Globus pallidus (tissue), 1 donor: ENCODE data around the gene TMEM132D.

Experiments used
- DNase-seq: peaks from one replicate; pipeline ENCODE4 v3.0.0-alpha.2; 2015; ENCODE audit warnings: low spot score

TMEM132D gene

DNA sequence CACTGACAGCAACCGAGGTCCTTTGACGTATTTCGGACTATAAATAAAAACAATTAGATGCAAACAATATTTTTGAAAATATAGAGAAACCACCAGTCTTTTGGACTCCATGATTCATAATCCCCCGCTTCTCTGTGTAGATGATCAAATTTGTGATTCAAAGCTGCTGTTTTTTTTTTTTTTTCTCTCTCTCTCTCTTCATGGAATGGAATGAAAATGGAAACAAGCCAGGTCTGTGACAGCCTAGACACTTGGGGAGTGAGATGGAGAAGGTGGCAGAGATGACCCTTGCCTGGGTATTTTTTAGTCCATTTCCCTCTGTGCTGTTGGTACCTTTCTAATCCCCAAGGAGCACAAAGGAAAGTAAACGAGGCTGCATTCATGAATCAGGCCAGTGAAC lies 802.0 kb downstream of the TMEM132D start:
- DNase-seq: no peak

DNA sequence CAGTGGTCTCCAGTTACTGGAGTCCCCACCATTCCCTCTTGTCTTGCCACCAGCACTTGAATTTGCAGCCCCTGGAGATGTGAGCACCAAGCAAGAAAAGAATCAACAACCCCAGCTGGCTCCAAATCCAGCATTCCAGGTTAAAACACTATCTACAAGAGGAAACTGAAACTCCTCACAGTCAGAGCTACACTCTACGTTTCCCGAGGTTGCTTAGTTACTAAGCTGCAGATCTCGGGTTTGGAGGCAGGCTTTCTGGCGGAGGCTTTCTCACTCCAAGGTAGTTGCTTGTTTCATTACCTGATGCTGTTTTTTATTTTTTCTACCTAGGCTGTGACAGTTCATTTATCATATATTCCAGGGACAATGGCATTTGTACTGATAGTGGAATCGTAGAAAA lies 802.4 kb downstream of the TMEM132D start:
- DNase-seq: no peak

DNA sequence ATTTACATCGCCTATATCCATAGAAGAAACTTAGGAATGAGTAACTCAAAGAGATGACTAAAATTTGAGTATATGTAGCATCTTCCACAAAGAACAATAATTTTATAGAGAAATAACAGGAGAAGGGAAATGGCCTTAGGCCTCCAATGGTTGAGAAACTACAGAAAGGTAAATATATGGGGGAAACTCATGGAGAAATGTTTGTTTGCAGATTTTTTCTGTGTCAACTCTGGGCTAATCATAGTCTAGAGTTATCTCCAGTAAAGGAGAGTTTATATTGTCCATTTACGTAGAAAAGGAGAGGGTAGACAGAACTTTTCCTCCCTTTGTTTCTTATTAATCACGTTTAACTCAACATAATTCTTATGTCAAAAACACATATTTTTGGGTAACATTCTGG lies 806.4 kb downstream of the TMEM132D start:
- DNase-seq: no peak

DNA sequence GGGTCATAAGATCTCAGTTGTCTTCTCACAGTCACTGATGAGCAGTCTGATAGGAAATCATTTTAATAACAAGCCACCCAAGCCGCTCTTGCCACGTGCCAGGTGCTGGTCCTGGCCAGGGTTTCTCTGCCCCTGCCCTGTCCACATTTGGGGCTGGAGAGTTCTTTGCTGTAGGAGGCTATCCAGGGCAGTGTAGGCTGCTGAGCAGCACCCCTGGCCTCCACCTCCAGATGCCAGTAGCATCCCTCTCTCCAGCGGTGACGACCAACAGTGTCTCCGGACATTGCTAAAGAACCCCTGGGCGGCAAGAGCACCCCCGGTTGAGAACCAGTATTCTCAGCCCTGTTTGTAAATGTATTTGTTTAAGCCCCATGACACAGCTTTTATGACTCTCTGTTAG lies 806.9 kb downstream of the TMEM132D start:
- DNase-seq: no peak

DNA sequence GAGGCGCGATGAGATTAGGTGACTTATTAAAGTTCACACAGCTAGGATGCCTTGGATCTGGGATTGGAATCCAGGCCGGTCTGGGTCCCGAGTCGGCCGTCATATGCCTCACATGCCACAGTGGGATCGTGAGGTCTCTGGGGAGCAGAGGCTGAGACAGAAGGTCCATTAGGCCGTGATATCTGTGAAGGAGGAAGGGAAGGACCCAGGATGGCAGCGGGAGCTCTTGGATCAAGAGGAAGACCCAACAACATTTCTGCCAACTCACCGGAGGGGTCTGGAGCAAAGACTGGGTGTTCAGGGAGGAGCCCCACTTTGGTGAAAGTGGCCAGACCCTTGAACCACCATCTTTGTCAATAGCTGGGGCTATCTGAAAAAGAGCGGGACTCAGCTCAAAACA lies 807.6 kb downstream of the TMEM132D start:
- DNase-seq: no peak

DNA sequence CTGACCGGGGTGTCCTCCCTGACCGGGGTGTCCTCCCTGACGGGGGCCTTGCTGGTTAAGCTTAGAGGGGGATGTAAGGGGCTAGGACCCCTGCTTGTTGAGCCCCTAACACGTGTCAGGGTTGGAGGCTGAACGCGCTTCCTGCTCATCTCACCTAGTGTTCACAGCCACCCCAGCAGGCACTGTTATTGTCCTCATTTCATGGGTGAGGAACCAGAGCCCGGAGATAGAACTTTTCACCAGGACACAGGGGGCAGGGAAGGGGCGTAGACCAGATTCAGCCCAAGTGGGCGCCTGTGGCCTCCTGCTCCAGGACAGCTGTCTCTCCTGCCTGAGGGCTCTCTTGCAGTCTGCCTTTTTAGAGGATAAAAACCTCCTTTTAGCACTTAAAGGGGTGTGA lies 814.2 kb downstream of the TMEM132D start:
- DNase-seq: no peak

DNA sequence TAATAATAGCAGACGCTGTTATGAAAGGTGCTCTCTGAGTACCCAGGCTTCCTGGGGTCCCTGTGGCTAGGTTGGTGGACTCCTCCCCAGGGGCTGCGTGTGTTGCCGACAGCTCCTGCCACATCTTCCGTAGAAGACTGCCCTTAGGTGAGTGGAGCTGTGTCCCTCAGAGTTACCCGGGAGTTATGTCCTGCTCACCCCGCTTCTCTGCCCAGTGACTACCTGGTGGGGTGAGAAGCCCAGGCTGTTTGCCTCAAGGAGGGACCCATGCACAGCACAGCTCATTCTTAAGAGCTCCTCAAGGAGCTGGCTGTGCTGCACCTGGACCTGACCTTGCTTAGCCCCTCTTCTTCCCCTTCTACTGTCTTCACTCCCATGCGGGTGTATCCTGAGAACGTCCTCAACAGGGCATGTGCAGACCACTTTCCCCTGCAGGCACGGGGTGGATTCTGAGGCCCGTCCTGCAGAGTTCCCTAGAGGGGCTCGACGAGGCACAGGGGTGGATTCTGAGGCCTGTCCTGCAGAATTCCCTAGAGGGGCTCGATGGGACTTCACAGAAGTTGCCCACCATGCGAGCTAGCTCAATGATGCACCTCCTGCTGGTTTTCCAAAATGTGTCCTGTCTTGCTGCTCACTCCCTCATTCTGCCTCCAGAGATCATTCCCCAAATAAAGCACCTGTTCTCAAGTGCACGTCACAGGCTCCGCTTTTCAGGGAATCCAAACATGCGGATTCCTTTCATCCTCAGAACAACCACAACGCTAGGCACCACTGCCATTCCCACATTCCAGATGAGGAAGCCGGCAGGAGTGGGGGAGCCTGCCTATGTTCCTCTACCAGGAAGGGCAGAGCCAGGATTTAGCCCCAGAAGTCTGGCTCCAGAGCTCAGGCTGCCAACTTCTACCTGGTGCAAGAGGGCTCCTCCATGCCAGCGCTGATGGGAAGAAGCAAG lies 818.7 kb downstream of the TMEM132D start:
- no peak for DNase-seq

DNA sequence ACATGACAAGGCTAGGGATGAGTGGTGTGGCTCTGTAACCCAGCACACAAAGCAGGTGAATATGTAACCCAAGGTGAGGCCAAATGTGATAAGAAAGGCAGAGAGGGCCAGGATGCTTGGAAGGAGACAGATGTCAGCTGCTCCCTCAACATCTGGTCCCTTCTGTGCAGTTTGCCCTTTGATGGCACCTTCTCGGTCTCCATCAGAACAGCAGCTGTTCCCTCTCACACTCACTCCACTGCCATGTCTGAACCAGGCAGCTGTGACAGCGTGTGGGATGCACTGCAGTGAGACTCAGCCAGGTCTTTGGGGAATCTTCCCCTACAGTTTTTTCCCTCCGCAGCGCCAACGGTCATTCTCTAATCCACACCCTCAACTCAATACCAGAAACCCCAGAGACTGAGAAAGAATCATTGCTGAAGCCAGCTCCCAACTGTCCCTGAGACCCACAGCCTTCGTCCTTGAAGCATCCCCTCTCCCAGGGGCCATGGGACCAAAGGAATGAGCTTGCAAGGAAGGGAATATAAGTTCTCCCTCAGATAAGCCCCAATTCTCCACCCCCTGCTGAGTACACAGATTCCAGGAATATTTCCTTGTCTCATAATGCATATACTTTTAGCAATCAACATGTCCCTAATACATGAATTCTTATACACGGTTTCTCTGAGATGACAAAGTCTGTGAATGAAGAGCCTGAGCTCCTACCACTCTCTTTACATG lies 820.5 kb downstream of the TMEM132D start:
- no peak for DNase-seq

DNA sequence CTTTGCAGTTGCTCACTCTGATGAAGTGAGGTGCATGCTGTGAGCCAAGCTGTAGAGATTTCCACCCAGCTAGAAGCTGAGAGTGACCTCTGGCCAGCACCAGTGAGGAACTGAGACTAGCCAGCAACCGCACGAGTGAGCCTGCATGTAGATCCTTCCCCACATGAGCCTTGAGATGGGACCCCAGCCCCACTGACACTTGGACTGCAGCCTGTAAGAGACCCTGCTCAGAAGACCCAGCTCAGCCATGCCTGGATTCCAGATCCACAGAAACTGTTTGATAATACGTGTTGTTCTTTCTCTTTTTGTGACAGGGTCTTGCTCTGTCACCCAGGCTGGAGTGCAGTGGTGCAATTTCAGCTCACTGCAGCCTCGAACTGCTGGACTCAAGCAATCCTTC lies 821.4 kb downstream of the TMEM132D start:
- DNase-seq: no peak

DNA sequence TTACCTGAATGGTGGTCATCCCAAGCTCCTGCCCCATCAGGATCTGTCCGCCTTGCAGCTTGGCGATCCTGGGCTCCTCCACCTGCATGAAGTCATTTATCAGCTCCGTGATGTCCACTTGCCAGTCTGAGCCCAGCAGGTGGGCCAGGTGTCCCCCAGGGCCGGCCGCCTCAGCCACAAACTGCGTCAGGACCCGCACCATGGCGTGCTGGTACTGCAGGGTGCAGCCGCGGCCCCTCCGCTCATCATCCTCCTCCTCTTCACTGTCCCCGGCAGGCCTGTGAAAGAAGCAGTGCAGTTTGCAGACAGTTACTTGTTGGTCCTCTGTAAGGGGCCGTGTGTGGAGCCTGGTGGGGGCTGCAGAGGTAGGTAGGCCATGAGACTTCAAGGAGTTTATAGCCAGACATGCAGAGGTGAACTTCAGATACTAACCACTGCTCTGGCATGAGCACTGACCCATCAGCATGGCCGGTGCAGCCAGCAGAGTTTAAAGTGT lies 822.0 kb downstream of the TMEM132D start:
- DNase-seq: no peak

DNA sequence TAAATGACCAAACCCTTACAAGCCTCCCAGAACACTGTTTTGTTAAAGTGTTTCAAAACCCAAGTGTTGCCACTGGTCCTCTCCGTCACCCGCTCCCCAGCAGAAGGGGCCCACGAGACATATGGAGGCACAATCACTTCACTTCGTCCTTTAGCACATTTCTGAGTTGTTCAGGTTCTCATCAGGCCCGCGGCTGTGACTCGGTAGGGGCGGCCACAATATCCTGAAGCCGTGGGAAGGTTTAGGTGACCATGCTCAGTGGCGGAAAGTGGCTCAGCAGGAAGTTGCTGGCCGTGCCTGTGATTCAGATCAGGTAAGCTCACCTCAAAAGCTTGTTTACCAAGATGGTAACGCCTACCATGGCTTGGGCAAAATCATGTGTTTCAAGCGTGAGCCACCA lies 823.0 kb downstream of the TMEM132D start:
- no peak for DNase-seq

DNA sequence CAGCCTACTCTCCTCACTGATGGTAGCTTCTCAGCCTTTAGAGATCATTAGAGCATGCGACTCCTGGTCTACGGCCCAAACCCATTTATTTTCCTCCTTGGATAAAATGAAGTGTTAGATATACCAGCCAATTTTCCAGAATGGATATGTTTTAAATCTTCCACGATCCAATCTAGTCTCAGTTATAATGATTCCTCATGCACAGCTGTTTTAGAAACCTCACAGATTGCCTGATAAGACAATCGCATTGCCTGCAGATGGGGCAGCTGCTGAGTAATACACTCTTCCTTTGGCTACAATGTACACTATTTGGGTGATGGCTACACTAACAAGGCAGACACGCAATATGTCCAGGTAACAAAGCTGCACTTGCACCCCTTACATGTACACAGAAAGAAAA lies 823.4 kb downstream of the TMEM132D start:
- no peak for DNase-seq

DNA sequence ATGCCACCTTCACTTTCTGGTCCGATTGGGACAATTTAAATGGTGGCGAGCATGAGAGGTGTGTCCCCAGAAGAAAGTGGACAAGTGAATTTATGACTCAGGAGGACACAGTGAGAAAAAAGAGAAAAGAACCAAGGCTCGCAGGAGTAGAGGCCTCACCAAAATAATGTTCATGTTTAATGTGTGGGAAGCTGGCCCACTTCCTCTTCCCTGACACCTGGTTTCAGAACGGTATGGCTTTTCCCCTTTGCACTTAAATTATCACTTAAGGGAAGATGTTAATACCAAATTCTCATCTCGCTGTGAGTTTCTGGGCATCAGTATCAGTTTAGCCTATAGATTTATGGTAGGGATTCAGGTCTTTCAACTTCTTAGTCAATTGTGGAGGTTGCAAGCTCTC lies 824.1 kb downstream of the TMEM132D start:
- DNase-seq: no peak

DNA sequence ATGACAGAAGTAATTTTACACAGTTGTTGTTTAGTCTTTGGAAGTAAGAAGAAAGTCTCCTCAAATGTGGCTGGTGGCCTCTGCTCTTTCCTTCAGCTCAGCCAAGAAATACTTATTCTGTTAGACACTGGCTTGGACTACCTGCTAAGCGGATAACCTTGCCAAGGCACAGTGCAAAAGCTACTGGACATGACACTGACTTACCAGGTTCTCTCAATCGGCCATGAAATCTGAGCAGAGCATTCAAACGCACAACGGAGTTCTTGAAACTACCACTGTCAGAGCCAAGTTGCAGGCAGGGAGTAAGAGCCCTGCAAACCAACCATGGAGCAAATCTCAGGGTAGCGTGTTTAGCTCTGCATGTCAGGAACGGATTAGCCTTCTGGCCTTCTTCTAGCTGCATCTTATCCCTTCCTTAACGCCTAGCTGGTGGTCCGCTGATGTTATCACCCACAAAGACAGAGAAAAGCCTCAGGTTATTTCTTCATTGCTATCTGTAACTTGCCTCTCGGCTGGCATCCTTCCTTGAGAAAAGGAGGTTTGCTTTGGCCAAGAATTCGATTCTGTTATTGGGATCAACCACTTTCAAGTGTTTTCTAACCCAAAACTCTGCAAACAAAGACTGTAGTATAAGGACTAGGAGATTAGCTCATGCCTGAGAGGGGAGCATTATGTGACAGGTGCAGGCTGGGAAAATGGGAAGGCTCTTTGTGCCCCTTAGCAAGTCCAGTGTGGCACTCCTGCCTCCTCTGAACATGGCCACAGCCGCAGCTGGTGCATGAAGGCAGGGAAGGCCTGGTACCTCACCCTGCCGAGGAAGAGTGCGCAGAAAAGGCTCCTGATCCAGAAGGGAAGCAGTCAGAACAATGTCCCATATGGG lies 827.1 kb downstream of the TMEM132D start:
- DNase-seq: no peak

DNA sequence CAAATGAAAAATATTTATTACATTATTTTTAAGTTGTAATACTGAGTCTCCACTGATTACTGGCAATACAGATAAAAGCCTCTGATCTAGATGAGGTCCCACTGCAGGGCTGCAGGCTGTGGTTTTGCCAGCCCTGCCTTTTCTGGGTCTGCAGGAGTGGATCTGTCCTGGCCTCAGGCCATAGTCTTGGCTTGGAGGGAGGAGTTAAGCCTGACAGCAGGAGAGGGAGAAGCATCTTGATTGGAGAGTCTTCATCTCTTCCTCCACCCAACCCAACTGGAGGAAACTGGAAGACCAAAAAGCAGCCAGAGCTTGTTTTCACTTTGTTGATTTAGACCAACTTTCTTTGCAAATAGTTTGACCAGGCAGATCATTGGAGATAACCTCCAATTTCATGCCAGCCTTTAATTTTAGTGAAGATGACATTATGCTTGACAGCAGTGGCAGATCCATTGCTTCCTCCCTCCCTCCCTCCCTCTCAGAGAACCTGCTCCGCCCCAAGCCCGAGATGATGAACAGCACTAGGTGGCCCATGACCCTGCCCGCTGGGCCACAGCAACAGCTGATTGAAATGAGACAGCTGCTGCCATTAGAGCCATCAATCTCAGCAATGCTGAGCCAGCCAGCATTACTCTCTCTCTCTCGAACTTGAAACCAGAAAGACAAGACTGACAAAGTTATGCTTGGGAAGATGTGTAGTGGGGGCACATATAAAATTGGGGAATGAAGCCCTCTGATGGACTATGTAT lies 828.2 kb downstream of the TMEM132D start:
- no peak for DNase-seq

DNA sequence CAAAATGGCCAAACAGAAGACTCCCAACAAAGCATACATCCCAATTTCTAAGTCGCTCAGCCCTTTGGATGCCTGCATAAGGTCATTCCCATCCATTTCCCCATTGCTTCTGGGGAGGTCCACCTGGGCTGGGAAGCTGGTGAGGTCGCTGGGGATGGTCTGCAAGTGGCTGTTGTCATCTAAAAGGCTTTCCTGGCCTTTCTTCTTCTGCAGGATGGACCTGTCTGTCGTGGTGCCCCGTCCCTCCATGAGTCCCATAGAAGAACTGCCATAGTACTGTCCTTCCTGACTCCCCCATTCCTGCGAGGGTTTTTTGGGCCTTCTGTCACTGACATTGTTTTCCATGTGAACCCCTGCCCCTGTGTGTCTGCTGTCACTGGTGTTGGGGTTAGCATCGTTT lies 829.4 kb downstream of the TMEM132D start:
- DNase-seq: no peak

DNA sequence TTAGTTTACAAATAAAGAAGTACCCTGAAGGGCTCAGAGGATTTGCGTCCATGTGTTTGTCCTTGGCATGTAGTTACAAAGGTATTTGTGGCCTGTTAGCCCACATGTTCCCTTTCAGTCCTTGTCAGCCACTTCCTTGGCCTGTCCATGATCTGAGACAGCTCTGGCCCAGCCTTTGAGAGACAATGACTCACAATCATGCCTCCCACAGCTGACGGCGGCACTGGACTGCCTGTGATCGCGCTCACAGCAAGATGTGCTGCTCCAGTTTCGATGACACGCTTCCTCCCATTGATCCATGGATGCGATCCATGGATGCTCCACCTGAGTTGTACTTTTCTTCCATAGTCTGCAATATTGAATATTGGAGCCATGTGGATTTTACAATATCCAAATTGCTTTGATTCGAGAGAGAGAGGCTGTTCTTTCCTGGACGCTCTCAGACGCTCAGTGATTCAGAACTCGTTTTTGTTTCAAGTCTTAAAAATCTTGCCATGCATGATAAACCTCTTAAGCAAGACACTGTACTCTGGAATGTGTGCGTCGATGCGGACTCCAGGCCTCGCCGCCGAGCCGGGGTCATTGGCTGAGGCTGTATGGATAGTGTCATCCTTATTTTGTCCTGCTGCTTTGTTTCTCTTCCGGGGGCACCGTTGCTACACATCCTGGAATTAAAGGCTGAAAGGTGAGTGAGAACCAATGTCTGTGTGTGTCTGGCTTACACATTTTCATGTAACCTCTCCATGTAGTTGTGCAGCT lies 830.5 kb downstream of the TMEM132D start:
- DNase-seq: no peak

DNA sequence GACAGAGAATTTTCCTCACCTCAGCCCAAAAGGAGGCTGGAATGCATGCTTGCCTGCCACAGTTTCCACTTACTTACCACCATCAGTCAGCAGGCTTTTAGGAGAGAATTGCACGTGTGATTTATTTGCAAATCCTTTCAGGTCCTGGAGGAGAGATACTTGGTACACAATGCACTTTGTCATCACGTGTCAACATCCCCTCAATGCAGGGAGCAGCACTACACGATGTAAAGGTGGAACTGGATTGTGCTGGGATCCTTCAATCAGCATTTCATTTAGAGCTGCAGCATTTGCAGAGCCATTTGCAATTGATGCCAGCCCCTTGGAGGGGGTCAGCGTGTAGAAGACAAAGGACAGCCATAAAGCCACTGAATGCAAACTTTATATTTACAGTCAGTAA lies 832.5 kb downstream of the TMEM132D start:
- no peak for DNase-seq

DNA sequence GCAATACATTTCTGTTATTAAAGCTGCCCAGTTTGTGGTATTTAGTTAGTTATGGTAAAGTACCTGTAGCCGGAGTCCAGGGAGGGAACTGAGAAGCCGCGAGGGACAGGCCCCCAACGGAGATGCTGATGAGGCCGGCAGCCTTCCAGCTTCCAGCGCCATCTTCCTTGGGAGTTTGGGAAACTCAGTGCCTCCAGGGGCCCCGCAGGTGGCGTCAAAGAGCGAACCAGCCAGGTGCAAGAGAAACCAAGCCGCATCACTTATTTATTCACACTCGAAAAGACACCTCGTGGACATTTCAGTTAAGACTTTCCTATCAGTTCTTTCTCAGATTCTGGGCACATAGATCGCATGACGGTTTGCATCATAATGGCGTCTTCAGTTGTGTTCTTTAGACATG lies 833.9 kb downstream of the TMEM132D start:
- DNase-seq: no peak

DNA sequence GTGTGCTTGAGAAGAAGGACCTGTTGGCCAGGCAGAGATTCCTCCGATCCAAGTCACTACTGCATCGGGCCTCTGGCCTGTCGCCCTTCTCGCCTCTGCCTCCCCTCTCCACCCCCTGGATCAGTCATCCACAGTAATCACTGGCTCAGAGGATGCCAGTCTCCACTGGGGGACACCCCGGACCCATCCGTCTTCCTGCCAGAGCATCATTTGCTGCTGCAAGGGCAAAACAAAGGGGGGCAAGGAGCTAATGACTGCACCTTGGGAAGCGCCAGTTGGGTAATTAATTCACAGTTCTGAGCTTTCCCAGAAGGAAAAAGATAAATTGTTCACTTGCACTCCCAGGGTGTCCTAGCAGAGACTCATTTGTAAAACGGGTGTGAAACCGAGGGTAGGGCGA lies 835.1 kb downstream of the TMEM132D start:
- DNase-seq: no peak

DNA sequence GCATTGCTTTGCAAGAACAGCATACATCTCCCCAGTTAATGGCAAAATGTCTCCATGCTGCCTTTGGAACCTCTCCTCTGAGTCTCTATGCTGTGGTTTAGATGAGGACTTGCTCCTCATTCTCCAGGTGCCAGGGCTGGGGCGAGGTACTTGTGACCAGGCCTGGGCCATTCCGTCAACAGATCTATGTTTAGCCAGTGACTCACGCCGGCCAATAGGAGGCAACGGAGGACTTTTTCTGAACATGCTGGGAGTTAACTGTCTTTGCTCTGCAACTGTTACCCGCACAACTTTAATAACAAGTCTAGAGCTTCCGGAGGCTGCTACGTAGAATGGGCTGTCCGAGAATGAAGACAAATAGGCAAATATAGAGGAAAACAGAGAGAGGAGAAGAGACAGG lies 836.3 kb downstream of the TMEM132D start:
- no peak for DNase-seq
